ENCODE measurements around the gene PCDHB5.
"Not testable (repeated sequence)": the region's sequence is repeated elsewhere in the genome, so short reads cannot be mapped to it uniquely, and the experiment has no call there.

DNA sequence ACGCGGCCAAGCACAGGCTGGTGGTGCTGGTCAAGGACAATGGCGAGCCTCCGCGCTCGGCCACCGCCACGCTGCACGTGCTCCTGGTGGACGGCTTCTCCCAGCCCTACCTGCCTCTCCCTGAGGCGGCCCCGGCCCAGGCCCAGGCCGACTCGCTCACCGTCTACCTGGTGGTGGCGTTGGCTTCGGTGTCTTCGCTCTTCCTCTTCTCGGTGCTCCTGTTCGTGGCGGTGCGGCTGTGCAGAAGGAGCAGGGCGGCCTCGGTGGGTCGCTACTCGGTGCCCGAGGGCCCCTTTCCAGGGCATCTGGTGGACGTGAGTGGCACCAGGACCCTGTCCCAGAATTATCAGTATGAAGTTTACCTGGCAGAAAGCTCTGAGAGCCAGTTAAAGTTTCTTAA is 22.9 kb downstream of the PCDHB5 start:
- TF ChIP-seq, protein P1, sequence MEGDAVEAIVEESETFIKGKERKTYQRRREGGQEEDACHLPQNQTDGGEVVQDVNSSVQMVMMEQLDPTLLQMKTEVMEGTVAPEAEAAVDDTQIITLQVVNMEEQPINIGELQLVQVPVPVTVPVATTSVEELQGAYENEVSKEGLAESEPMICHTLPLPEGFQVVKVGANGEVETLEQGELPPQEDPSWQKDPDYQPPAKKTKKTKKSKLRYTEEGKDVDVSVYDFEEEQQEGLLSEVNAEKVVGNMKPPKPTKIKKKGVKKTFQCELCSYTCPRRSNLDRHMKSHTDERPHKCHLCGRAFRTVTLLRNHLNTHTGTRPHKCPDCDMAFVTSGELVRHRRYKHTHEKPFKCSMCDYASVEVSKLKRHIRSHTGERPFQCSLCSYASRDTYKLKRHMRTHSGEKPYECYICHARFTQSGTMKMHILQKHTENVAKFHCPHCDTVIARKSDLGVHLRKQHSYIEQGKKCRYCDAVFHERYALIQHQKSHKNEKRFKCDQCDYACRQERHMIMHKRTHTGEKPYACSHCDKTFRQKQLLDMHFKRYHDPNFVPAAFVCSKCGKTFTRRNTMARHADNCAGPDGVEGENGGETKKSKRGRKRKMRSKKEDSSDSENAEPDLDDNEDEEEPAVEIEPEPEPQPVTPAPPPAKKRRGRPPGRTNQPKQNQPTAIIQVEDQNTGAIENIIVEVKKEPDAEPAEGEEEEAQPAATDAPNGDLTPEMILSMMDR (IDR thresholded peaks at IDR 0.05) = not testable (repeated sequence)
- TF ChIP-seq POLR2A (IDR thresholded peaks at IDR 0.05) = not testable (repeated sequence)
